Measurements from ENCODE around the gene MCTP2. TPM values are rescaled to one million over a fixed set of nuclear protein-coding genes. Genes with fewer than 3 reads are reported as not detected.

Gene MCTP2
- total and polyA plus RNA-seq, 2 experiments from 2014 or later = 8.1 to 23.3 TPM

GRCh38 chr15:94398001-94398400 is 166.6 kb downstream of the MCTP2 start:
- H3K27me3 ChIP-seq = no peaks in the 10 kb centered on the region
- H3K79me2 ChIP-seq = no peaks in the 10 kb centered on the region
- no peaks in the 10 kb centered on the region for H4K20me1 ChIP-seq (ENCODE audit: insufficient read depth, poor library complexity, severe bottlenecking)
- no peak for DNase-seq (ENCODE audit: low spot score)
- H3K36me3 ChIP-seq (replicated peaks; ENCODE audit: insufficient read depth, low read depth) = no peaks in the 10 kb centered on the region
- H3K4me1 ChIP-seq (ENCODE audit: insufficient read depth) = peaks cover 6% of the 10 kb centered on the region
- TF ChIP-seq EZH2 (IDR thresholded peaks at IDR 0.05; ENCODE audit: borderline replicate concordance) (no peak), CTCF (IDR thresholded peaks at IDR 0.05; ENCODE audit: poor library complexity) (no peak), EZH2phosphoT487 (IDR thresholded peaks at IDR 0.05; ENCODE audit: low read depth, severe bottlenecking, unreplicated experiment) (no peak)
- H3K4me3 ChIP-seq = no peak overlapping the region
- H3K4me2 ChIP-seq = no peak overlapping the region
- no peak overlapping the region for H2AFZ ChIP-seq
- no peaks in the 10 kb centered on the region for H3K9me2 ChIP-seq (replicated peaks; ENCODE audit: insufficient read depth)
- no peaks in the 10 kb centered on the region for H3K9me3 ChIP-seq (ENCODE audit: low read depth)
- no peak overlapping the region for H3K27ac ChIP-seq

- no peak overlapping the region for H3K27ac ChIP-seq
- H3K9me2 ChIP-seq (replicated peaks; ENCODE audit: insufficient read depth) = no peaks in the 10 kb centered on the region
- no peak overlapping the region for H2AFZ ChIP-seq
- TF ChIP-seq CTCF (IDR thresholded peaks at IDR 0.05; ENCODE audit: poor library complexity) (no peak), EZH2 (IDR thresholded peaks at IDR 0.05; ENCODE audit: borderline replicate concordance) (no peak), EZH2phosphoT487 (IDR thresholded peaks at IDR 0.05; ENCODE audit: low read depth, severe bottlenecking, unreplicated experiment) (no peak)
- peaks cover 6% of the 10 kb centered on the region for H3K4me1 ChIP-seq (ENCODE audit: insufficient read depth)
- no peaks in the 10 kb centered on the region for H3K9me3 ChIP-seq (ENCODE audit: low read depth)
- no peaks in the 10 kb centered on the region for H3K27me3 ChIP-seq
- H3K4me3 ChIP-seq = no peak overlapping the region
- DNase-seq (ENCODE audit: low spot score) = no peak
- no peak overlapping the region for H3K4me2 ChIP-seq
- WGBS (ENCODE audit: low lambda C conversion rate, missing lambda C conversion rate) = 50% methylated on average over 10 of the region's 10 CpGs
- H3K79me2 ChIP-seq = no peaks in the 10 kb centered on the region
- H3K36me3 ChIP-seq (replicated peaks; ENCODE audit: insufficient read depth, low read depth) = no peaks in the 10 kb centered on the region
- H4K20me1 ChIP-seq (ENCODE audit: insufficient read depth, poor library complexity, severe bottlenecking) = no peaks in the 10 kb centered on the region
Observed at GRCh38 chr15:94400526-94401298, 169.4 kb downstream of the MCTP2 start.

GRCh38 chr15:94403331-94403730 is 172.0 kb downstream of the MCTP2 start:
- no peak for TF ChIP-seq EZH2phosphoT487 (IDR thresholded peaks at IDR 0.05; ENCODE audit: low read depth, severe bottlenecking, unreplicated experiment)
- TF ChIP-seq EZH2 (IDR thresholded peaks at IDR 0.05; ENCODE audit: borderline replicate concordance) = no peak
- no peak for TF ChIP-seq CTCF (IDR thresholded peaks at IDR 0.05; ENCODE audit: poor library complexity)
- Histone ChIP-seq H3K4me3 (no peak overlapping the region), H3K4me1 (ENCODE audit: insufficient read depth) (peaks cover 6% of the 10 kb centered on the region), H3K79me2 (no peaks in the 10 kb centered on the region), H4K20me1 (ENCODE audit: insufficient read depth, poor library complexity, severe bottlenecking) (no peaks in the 10 kb centered on the region), H3K27me3 (no peaks in the 10 kb centered on the region), H3K36me3 (replicated peaks; ENCODE audit: insufficient read depth, low read depth) (no peaks in the 10 kb centered on the region), H3K4me2 (no peak overlapping the region), H2AFZ (no peak overlapping the region), H3K9me3 (ENCODE audit: low read depth) (no peaks in the 10 kb centered on the region), H3K9me2 (replicated peaks; ENCODE audit: insufficient read depth) (no peaks in the 10 kb centered on the region), H3K27ac (no peak overlapping the region)
- no peak for DNase-seq (ENCODE audit: low spot score)
- 61% methylated on average over 4 of the region's 4 CpGs for WGBS (ENCODE audit: low lambda C conversion rate, missing lambda C conversion rate)
